Esophagus muscularis mucosa (tissue), 4 donors: ENCODE results near the gene PARN. TPM values are rescaled to one million over a fixed set of nuclear protein-coding genes. Genes with fewer than 3 reads are reported as not detected.
A peak's percentile ranks its signal among the peaks of the same experiment; 100 is the strongest.
"Not testable (repeated sequence)": the region's sequence is repeated elsewhere in the genome, so short reads cannot be mapped to it uniquely, and the experiment has no call there.

ENCODE experiments used
- DNase-seq: peaks from one replicate; pipeline ENCODE4 v3.0.0-alpha.2; 2017; ENCODE audit errors: extremely low spot score
- H3K27ac ChIP-seq, 4 donors: fragments of 200-600 bp; sonication (generic); replicated peaks in 1 of 4; 1 replicate in 3 of 4; 2 replicates in 1 of 4; pipeline ENCODE4 v1.5.1; 2016 to 2019; ENCODE audit warnings: mild to moderate bottlenecking in 1 of 4
- H3K27me3 ChIP-seq, 4 donors: fragments of 200-600 bp; sonication (generic); one replicate each; pipeline versions ENCODE4 v1.5.1 to v1.6.0; 2016 to 2019
- H3K36me3 ChIP-seq, 4 donors: fragments of 200-600 bp; sonication (generic); one replicate each; pipeline ENCODE4 v1.5.1; 2016 to 2019
- H3K4me1 ChIP-seq, 4 donors: fragments of 200-600 bp; sonication (generic); one replicate each; pipeline ENCODE4 v1.5.1; 2016 to 2019
- H3K4me3 ChIP-seq, 4 donors: fragments of 200-600 bp; sonication (generic); 1 replicate in 2 of 4; 2 replicates in 2 of 4; pipeline ENCODE4 v1.5.1; 2016 to 2019; ENCODE audit warnings: mild to moderate bottlenecking in 4 of 4, moderate library complexity in 1 of 4
- H3K9me3 ChIP-seq, 4 donors: fragments of 200-600 bp; sonication (generic); 1 replicate in 3 of 4; 2 replicates in 1 of 4; pipeline ENCODE4 v1.5.1; 2016 to 2019
- EP300 ChIP-seq: sonication (generic); formaldehyde crosslinking; IDR thresholded peaks from one replicate; pipeline ENCODE4 v1.6.1; 2017; ENCODE audit warnings: antibody characterized with exemption
- POLR2A ChIP-seq: fragments of 450-650 bp; IDR thresholded peaks from one replicate; pipeline ENCODE4 v1.6.1; 2017; ENCODE audit warnings: antibody characterized with exemption, moderate library complexity, mild to moderate bottlenecking, low read depth
- POLR2AphosphoS5 ChIP-seq, 2 donors: sonication (generic); formaldehyde crosslinking; IDR thresholded peaks; one replicate each; pipeline ENCODE4 v1.6.1; 2017; ENCODE audit warnings: antibody characterized with exemption in 2 of 2
- WGBS: methylation state at CpG from one replicate; pipeline ENCODE4 v1.1.5; 2018; 5-methylcytosine and 5-hydroxymethylcytosine counted together
- intact Hi-C: fragments of 100-400 bp; cut with DNase I; formaldehyde crosslinking; loops from one replicate; pipeline ENCODE4 v1.15.1; 2023
- total RNA-seq, 4 donors: library from RNA; depleted of rRNA; stranded (reverse); fragments of >200 nt; gene quantifications; one replicate each; pipeline versions ENCODE4 v1.1.0 to v1.2.1, GENCODE V29; 2016
- TF ChIP-seq, protein P1 (sequence below), 3 experiments: fragments of 200-600 bp in 2 of 3; fragments of 450-650 bp in 1 of 3; sonication (generic) in 2 of 3; IDR thresholded peaks; one replicate each; pipeline ENCODE4 v1.5.1; 2017 to 2019; ENCODE audit warnings: antibody characterized with exemption in 3 of 3, mild to moderate bottlenecking in 2 of 3, moderate library complexity in 1 of 3

PARN gene
- total RNA-seq, 4 donors from 2014 or later: 32.6 to 43.5 (median 36.1) TPM

DNA sequence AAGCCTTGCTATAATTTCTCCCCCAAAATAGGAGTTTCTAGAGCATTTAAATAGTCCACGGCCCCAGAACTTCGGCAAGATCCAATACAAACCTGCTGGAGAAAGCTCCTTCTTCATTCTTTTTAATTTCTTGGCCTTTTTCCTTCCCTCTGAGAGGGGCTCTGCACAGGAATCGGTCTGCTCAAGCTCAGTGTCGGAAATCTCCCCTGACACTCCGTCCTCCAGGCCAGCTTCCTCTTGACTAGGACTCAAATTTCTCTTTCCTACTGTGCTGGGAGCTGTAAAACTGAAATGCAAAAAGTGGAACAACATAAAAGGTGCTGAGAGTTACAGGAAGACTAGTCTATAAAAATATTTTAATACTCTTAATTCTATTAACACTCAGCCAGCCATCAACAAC is 183.3 kb downstream of the PARN start:
- Histone ChIP-seq H3K36me3 (peaks cover 8 to 23% (median 15%) of the 10 kb centered on the region in 4 donors), H3K9me3 (no peaks in the 10 kb centered on the region), H3K4me1 (no peaks in the 10 kb centered on the region), H3K4me3 (no peak overlapping the region), H3K27me3 (no peaks in the 10 kb centered on the region), H3K27ac (no peak overlapping the region)
- intact Hi-C loops: no loop called here
- no peak for TF ChIP-seq POLR2A
- no peak for TF ChIP-seq EP300
- TF ChIP-seq POLR2AphosphoS5 (IDR thresholded peaks at IDR 0.05): no peak
- TF ChIP-seq, protein P1, sequence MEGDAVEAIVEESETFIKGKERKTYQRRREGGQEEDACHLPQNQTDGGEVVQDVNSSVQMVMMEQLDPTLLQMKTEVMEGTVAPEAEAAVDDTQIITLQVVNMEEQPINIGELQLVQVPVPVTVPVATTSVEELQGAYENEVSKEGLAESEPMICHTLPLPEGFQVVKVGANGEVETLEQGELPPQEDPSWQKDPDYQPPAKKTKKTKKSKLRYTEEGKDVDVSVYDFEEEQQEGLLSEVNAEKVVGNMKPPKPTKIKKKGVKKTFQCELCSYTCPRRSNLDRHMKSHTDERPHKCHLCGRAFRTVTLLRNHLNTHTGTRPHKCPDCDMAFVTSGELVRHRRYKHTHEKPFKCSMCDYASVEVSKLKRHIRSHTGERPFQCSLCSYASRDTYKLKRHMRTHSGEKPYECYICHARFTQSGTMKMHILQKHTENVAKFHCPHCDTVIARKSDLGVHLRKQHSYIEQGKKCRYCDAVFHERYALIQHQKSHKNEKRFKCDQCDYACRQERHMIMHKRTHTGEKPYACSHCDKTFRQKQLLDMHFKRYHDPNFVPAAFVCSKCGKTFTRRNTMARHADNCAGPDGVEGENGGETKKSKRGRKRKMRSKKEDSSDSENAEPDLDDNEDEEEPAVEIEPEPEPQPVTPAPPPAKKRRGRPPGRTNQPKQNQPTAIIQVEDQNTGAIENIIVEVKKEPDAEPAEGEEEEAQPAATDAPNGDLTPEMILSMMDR (IDR thresholded peaks at IDR 0.05): no peak
- WGBS: 68% methylated on average over 5 of the region's 5 CpGs
- no peak for DNase-seq

DNA sequence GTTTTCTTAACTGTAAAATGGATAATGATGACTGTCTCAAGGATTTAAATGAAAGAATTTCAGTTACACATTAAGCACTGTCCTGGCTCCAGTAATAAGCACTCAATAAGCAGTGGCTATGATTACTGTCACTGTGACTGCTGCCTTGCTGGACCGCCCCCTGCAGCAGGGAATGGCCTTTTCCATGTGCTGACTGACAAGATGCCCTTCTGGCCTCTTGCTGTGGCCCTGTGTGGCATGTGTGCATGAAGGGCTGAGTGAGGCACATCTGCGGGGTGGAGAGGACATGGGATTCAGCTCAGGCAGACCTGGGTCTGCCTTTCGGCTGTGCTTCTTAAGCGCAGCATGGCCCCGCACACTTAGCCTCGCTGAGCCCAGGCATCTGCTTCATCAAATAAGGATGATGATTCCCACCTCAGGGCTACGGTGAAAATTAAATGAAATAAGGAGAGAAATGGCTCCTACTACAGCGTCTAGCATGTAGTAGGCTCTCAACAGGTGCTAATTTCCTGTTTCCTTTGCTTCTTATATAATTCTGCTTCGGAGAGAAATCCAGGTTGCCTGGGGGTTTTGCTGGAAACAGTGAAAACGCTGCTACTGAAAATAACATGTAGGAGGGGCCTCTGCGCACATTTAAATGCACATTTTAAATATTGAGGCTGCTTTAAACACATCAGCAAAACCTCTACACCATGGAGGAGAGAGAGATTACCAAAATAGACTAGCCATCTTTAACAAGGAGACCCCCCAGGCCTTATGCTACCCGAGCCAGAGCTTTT is 183.9 kb downstream of the PARN start:
- intact Hi-C loops: no loop called here
- no peaks in the 10 kb centered on the region for H3K4me1 ChIP-seq
- no peak overlapping the region for H3K4me3 ChIP-seq
- H3K9me3 ChIP-seq: no peaks in the 10 kb centered on the region
- DNase-seq: no peak
- H3K36me3 ChIP-seq: peaks cover 8 to 23% (median 15%) of the 10 kb centered on the region in 4 donors
- no peak for TF ChIP-seq EP300
- TF ChIP-seq POLR2A: no peak
- no peak for TF ChIP-seq POLR2AphosphoS5 (IDR thresholded peaks at IDR 0.05)
- TF ChIP-seq, protein P1 (IDR thresholded peaks at IDR 0.05): no peak
- no peaks in the 10 kb centered on the region for H3K27me3 ChIP-seq
- 95% methylated on average over 12 of the region's 12 CpGs for WGBS
- no peak overlapping the region for H3K27ac ChIP-seq

DNA sequence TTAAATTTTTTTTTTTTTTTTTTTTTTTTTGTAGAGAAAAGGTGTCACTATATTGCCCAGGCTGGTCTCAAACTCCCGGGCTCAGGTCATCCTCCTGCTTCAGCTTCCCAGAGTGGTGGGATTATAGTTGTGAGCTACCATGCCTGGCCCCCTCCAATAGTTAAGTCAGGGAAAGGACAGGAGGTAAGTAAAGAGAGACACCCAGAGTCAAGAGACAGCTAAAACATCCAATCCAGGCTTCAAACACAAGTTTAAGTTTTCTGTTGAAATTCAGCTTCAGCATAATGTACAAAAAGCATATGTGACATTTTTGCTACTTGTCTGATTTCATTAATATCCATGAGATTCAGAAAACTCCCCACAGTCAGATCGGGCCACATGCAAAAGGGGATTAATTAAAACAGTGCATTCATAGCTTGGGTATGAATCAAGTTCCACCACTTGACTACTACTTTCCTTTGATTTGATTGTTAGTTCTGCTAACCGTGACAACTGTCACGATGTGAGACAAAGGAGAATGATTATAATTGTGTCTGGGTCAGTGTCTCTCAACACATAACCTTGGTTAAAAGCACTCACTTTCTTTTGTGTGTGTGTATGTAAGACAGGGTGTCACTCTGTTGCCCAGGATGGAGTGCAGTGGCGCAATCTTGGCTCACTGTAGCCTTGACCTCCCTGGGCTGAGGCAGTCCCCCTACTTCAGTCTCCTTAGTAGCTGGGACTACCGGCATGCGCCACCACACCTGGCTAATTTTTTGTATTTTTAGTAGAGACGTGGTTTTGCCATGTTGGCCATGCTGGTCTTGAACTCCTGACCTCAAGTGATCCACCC is 184.9 kb downstream of the PARN start:
- intact Hi-C loops: no loop called here
- Histone ChIP-seq H3K36me3 (peaks cover 8 to 23% (median 15%) of the 10 kb centered on the region in 4 donors), H3K27ac (no peak overlapping the region), H3K4me3 (no peak overlapping the region), H3K4me1 (no peaks in the 10 kb centered on the region), H3K9me3 (no peaks in the 10 kb centered on the region), H3K27me3 (no peaks in the 10 kb centered on the region)
- WGBS: 93% methylated on average over 8 of the region's 8 CpGs
- TF ChIP-seq POLR2A (no peak), EP300 (no peak), POLR2AphosphoS5 (IDR thresholded peaks at IDR 0.05) (no peak)
- TF ChIP-seq, protein P1 (IDR thresholded peaks at IDR 0.05): no peak
- DNase-seq: no peak

DNA sequence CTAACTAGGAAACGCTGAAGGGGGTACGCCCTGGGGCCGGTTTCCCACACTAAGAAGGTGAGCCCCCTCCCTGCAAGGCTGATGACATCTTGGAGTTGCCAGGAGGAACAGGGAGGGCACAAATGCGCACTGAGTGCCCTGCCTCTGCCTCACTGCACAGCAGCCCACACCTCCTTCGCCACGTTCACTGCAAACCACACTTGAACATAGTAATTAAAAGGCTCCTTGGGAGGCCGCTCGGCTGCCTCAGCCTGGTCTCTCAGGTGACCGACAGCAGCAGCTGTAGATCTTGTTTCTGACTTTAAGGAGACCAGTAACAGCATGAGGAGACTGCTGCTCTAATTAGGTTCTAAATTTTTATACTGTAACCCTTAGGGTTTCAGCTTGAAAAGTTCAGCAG is 188.5 kb downstream of the PARN start:
- H3K27me3 ChIP-seq, DNase-seq, H3K4me1 ChIP-seq, H3K4me3 ChIP-seq, H3K9me3 ChIP-seq, intact Hi-C loops, H3K27ac ChIP-seq: not testable (repeated sequence)
- H3K36me3 ChIP-seq: peaks cover 11 to 29% (median 16%) of the 10 kb centered on the region in 4 donors
- 93% methylated on average over 9 of the region's 9 CpGs for WGBS

DNA sequence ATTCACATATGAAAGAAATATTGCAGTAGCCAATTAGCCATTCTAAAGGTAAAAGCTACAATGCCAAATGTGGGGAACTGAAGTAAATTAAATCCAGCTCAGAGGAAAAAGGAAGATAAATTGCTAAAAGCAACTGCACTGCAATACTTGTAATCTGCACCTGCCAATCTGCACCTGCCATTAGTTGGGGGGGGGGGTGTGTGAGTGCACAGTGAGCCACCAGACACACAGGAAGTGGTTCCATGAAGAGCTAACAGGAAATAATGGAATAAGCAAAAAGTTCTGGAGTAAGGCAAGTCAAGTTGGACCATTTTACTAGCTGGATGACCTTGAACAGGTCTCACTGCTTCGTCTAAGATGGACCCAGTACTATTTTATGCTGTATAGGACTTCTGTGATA is 191.8 kb downstream of the PARN start:
- WGBS: 100% methylated on average over 1 of the region's 1 CpG

More for the DNA sequence above, 191.8 kb downstream of the PARN start:
- DNase-seq: peak; percentile 57
- no peak for TF ChIP-seq EP300
- TF ChIP-seq POLR2A: no peak
- TF ChIP-seq, protein P1 (IDR thresholded peaks at IDR 0.05): no peak
- Histone ChIP-seq H3K27ac (no peak overlapping the region), H3K9me3 (no peaks in the 10 kb centered on the region), H3K36me3 (peaks cover 6 to 33% (median 17%) of the 10 kb centered on the region in 4 donors), H3K27me3 (no peaks in the 10 kb centered on the region), H3K4me1 (no peaks in the 10 kb centered on the region), H3K4me3 (no peak overlapping the region)
- intact Hi-C loops: no loop called here
